Naive B cell (primary cell): ENCODE data around the gene CDC25B. TPM values are rescaled to one million over a fixed set of nuclear protein-coding genes. Genes with fewer than 3 reads are reported as not detected.

Experiments
- ATAC-seq, 2 donors: fragments of 150-1000 bp; cut with Tn5 transposase; 2 replicates each; pipeline ENCODE4 v1.10.0; 2021; ENCODE audit warnings: low read depth in 2 of 2, mild to moderate bottlenecking in 2 of 2, moderate library complexity in 2 of 2
- DNase-seq: peaks from one replicate; pipeline ENCODE4 v3.0.0; 2022
- H3K27ac Mint-ChIP-seq, 6 donors: one replicate each; pipeline ENCODE4 v1.8.0; 2020 to 2022; ENCODE audit warnings: mild to moderate bottlenecking in 6 of 6, mixed read lengths in 6 of 6, moderate library complexity in 5 of 6, inconsistent platforms in 2 of 6
- H3K27me3 Mint-ChIP-seq, 3 donors: one replicate each; pipeline ENCODE4 v1.8.0; 2021 to 2022; ENCODE audit warnings: mixed read lengths in 3 of 3, mild to moderate bottlenecking in 1 of 3
- H3K36me3 Mint-ChIP-seq, 2 donors: one replicate each; pipeline ENCODE4 v1.8.0; 2020 to 2022; ENCODE audit warnings: mixed read lengths in 2 of 2, inconsistent platforms in 1 of 2, mild to moderate bottlenecking in 1 of 2
- H3K4me1 Mint-ChIP-seq, 3 donors: one replicate each; pipeline ENCODE4 v1.8.0; 2020 to 2022; ENCODE audit warnings: mixed read lengths in 3 of 3, inconsistent platforms in 1 of 3, mild to moderate bottlenecking in 1 of 3, moderate library complexity in 1 of 3
- H3K4me3 Mint-ChIP-seq, 8 donors: one replicate each; pipeline ENCODE4 v1.8.0; 2020 to 2022; ENCODE audit warnings: mild to moderate bottlenecking in 8 of 8, mixed read lengths in 8 of 8, moderate library complexity in 8 of 8, inconsistent platforms in 2 of 8
- H3K9me3 Mint-ChIP-seq, 7 donors: one replicate each; pipeline ENCODE4 v1.8.0; 2020 to 2022; ENCODE audit warnings: mixed read lengths in 7 of 7, mild to moderate bottlenecking in 5 of 7, inconsistent platforms in 2 of 7, moderate library complexity in 1 of 7
- polyA plus RNA-seq, 6 donors: library from polyadenylated mRNA; unstranded; fragments of 300-500 nt; fragmentation: Illumina TruSeq; gene quantifications; one replicate each; pipeline ENCODE4 v1.2.3, GENCODE V29; 2021; ENCODE audit warnings: low read depth in 6 of 6

Gene CDC25B
- polyA plus RNA-seq, 6 donors from 2014 or later: 13.0 to 22.1 (median 19.5) TPM

DNA sequence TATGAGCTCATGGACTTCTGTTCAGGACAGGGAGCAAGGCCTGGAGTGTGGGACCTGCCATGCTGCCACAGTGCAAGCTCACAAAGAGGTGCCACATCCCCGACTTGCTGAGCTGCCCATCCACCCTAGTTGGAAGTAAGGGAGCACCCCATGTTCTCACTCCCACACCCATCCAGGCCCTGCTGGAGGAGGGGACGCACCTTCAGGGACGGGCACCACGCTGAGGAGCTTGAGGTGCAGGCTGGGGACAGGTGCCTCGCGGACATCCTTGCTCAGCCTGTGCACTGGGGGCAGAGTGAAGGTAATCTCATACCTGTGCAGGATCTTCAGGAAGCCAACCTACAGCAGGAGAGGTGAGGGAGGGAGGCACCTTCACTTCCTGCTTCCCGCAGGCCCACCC is 40.8 kb upstream of the CDC25B start:
- peak overlapping the region in 1 of 6 donors; percentile 75 for H3K27ac Mint-ChIP-seq
- H3K4me1 Mint-ChIP-seq: peaks cover 5 to 15% (median 12%) of the 10 kb centered on the region in 3 donors
- no peak overlapping the region for H3K4me3 Mint-ChIP-seq
- no peaks in the 10 kb centered on the region for H3K9me3 Mint-ChIP-seq
- H3K36me3 Mint-ChIP-seq: peaks cover 0 to 7% of the 10 kb centered on the region in 2 donors
- ATAC-seq (no peak), DNase-seq (no peak)
- H3K27me3 Mint-ChIP-seq: no peaks in the 10 kb centered on the region

- DNase-seq (no peak), ATAC-seq (no peak)
- H3K4me3 Mint-ChIP-seq: no peak overlapping the region
- H3K4me1 Mint-ChIP-seq: peaks cover 11 to 19% (median 15%) of the 10 kb centered on the region in 3 donors
- no peaks in the 10 kb centered on the region for H3K27me3 Mint-ChIP-seq
- H3K36me3 Mint-ChIP-seq: peaks cover 0 to 7% of the 10 kb centered on the region in 2 donors
- H3K9me3 Mint-ChIP-seq: no peaks in the 10 kb centered on the region
- H3K27ac Mint-ChIP-seq: peak overlapping the region in 1 of 6 donors; percentile 75
Measured at GRCh38 chr20:3755814-3756480, 40.2 kb upstream of the CDC25B start.

DNA sequence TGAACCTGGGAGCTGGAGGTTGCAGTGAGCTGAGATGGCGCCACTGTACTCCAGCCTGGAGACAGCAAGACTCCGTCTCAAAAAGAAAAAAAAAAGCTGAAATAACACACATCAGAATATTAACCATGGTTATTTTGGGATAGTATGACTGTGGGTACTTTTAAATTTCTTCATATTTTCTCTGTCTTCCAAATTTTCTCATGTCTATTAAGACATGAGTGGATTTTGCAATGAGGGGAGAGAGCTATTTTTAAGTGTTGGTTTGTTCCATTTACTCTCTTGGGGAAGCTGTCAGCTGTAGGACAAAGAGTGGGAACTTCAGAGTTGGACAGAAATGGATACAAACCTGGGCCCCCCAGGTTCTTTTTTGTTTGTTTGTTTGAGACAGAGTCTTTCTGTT is 38.8 kb upstream of the CDC25B start:
- H3K9me3 Mint-ChIP-seq: no peaks in the 10 kb centered on the region
- no peaks in the 10 kb centered on the region for H3K27me3 Mint-ChIP-seq
- H3K36me3 Mint-ChIP-seq: peaks cover 0 to 7% of the 10 kb centered on the region in 2 donors
- H3K27ac Mint-ChIP-seq: no peak overlapping the region
- H3K4me1 Mint-ChIP-seq: peaks cover 8 to 22% (median 13%) of the 10 kb centered on the region in 3 donors
- H3K4me3 Mint-ChIP-seq: no peak overlapping the region
- ATAC-seq (no peak), DNase-seq (no peak)

DNA sequence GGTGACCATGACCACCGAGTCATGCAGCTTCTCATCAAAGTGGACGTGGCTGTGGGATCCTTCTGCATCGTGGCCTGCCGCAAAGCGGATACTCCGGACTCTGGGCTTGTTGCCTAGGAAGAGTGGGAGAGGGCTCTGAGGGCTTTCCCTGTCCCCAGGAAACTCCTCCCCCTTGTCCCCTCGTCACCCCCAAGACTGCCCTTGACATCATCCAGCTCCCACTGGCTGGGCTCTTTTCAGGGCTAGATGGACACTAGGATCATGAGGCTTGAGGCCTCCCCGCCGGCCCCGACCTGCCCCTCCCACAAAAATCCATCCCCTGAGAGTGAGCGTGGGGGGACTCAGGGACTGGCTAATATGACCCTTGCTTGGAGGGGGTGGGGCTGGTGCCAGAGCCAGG is 37.5 kb upstream of the CDC25B start:
- Mint-ChIP-seq H3K4me3 (no peak overlapping the region), H3K27me3 (no peaks in the 10 kb centered on the region), H3K36me3 (peaks cover 0 to 7% of the 10 kb centered on the region in 2 donors), H3K27ac (no peak overlapping the region), H3K4me1 (peaks cover 7 to 12% (median 9%) of the 10 kb centered on the region in 3 donors), H3K9me3 (no peaks in the 10 kb centered on the region)
- no peak for ATAC-seq
- no peak for DNase-seq

- no peaks in the 10 kb centered on the region for H3K9me3 Mint-ChIP-seq
- no peak for DNase-seq
- peaks cover 0 to 7% of the 10 kb centered on the region in 2 donors for H3K36me3 Mint-ChIP-seq
- peaks cover 10 to 16% (median 10%) of the 10 kb centered on the region in 3 donors for H3K4me1 Mint-ChIP-seq
- no peak for ATAC-seq
- peak overlapping the region in 1 of 6 donors; percentile 24 for H3K27ac Mint-ChIP-seq
- H3K27me3 Mint-ChIP-seq: no peaks in the 10 kb centered on the region
- no peak overlapping the region for H3K4me3 Mint-ChIP-seq
Measured at GRCh38 chr20:3759316-3759823, 36.7 kb upstream of the CDC25B start.

DNA sequence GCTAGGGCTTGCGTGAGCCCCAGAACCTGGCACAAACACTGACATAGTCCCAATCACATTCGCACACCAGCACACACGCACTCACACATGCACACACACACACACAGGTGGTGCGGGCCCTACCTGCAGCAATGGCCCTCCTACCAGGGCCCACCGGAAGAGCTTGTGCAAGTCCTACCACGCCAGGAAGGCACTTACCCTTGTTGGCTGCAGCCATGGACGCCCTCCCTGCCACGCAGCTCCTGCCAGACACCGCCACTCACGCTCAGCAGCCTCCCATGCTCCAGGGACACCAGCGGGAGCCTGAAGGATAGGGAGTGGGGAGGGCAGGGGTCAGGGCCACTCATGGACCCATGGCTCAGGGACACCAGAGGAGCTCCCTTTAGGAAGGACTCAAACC is 36.2 kb upstream of the CDC25B start:
- H3K4me1 Mint-ChIP-seq: peaks cover 15 to 18% (median 16%) of the 10 kb centered on the region in 3 donors
- no peak overlapping the region for H3K4me3 Mint-ChIP-seq
- no peak for ATAC-seq
- no peak for DNase-seq
- peaks cover 0 to 7% of the 10 kb centered on the region in 2 donors for H3K36me3 Mint-ChIP-seq
- H3K27me3 Mint-ChIP-seq: no peaks in the 10 kb centered on the region
- H3K27ac Mint-ChIP-seq: peak overlapping the region in 1 of 6 donors; percentile 24
- H3K9me3 Mint-ChIP-seq: no peaks in the 10 kb centered on the region

- peak; percentile 52 to 57 for ATAC-seq
- peak overlapping the region in 1 of 8 donors; percentile 15 for H3K4me3 Mint-ChIP-seq
- no peaks in the 10 kb centered on the region for H3K9me3 Mint-ChIP-seq
- no peak for DNase-seq
- H3K4me1 Mint-ChIP-seq: peaks cover 16 to 26% (median 24%) of the 10 kb centered on the region in 3 donors
- peak overlapping the region in 3 of 6 donors; percentile 59 to 74 (median 65) for H3K27ac Mint-ChIP-seq
- H3K36me3 Mint-ChIP-seq: peaks cover 0 to 7% of the 10 kb centered on the region in 2 donors
- H3K27me3 Mint-ChIP-seq: no peaks in the 10 kb centered on the region
Measured at GRCh38 chr20:3760655-3761348, 35.3 kb upstream of the CDC25B start.

DNA sequence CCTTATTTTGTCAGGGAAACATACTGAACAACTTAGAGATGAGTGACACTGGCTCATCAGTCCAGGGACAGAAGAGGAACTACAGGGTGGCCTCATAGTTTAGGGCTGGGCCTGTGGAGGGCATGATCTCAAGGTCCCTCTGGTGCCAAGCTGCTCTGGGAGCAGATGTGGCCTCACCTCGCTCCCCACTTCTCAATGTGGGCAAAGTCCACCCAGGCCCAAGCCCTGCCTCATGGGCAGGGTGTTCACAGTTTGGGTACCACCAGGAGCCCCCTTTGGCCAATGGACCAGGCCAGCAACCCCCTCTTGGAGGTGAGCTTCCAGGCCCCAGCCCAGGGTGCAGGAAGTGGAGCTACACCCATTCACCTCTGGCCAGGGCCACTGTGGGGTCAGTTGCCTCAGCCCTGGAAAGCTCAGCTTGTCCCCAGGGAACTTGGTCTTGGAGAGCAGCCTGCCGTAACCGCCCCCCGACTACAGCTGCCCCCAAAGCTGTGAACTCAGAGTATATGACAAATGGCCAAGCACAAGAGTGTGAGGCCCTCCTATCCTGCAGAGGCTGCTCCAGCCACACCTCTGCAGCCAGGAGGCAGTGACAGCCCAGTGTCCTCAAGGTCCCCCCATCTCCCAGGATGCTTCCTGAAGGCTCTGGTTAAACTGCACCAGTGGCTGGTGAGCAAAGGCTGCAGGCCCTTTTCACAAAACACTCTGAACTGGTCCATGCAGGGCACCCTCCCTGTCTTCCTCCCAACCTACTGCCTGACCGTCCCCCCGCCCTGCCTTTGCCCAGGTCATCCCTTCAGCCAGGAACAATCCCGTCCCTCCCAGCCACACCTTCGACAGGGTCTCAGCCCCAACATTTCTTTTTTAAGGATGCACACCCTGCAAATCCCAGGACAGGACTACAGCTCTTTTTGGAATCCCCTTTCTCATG is 32.2 kb upstream of the CDC25B start:
- peak overlapping the region in 1 of 8 donors; percentile 30 for H3K4me3 Mint-ChIP-seq
- H3K27me3 Mint-ChIP-seq: no peaks in the 10 kb centered on the region
- peak overlapping the region in 1 of 6 donors; percentile 47 for H3K27ac Mint-ChIP-seq
- ATAC-seq (no peak), DNase-seq (no peak)
- no peaks in the 10 kb centered on the region for H3K9me3 Mint-ChIP-seq
- H3K36me3 Mint-ChIP-seq: no peaks in the 10 kb centered on the region
- H3K4me1 Mint-ChIP-seq: peaks cover 27 to 46% (median 46%) of the 10 kb centered on the region in 3 donors

GRCh38 chr20:3764659-3765058 is 31.5 kb upstream of the CDC25B start:
- no peaks in the 10 kb centered on the region for H3K36me3 Mint-ChIP-seq
- ATAC-seq (no peak), DNase-seq (no peak)
- H3K4me1 Mint-ChIP-seq: peaks cover 30 to 48% (median 48%) of the 10 kb centered on the region in 3 donors
- H3K4me3 Mint-ChIP-seq: peak overlapping the region in 2 of 8 donors; percentile 33 to 37
- H3K27ac Mint-ChIP-seq: no peak overlapping the region
- H3K27me3 Mint-ChIP-seq: no peaks in the 10 kb centered on the region
- no peaks in the 10 kb centered on the region for H3K9me3 Mint-ChIP-seq

GRCh38 chr20:3765171-3765882 is 30.8 kb upstream of the CDC25B start:
- no peak overlapping the region for H3K27ac Mint-ChIP-seq
- peaks cover 28 to 48% (median 46%) of the 10 kb centered on the region in 3 donors for H3K4me1 Mint-ChIP-seq
- no peaks in the 10 kb centered on the region for H3K9me3 Mint-ChIP-seq
- H3K4me3 Mint-ChIP-seq: peak overlapping the region in 5 of 8 donors; percentile 15 to 89 (median 34)
- H3K27me3 Mint-ChIP-seq: no peaks in the 10 kb centered on the region
- DNase-seq: no peak
- no peaks in the 10 kb centered on the region for H3K36me3 Mint-ChIP-seq
- no peak for ATAC-seq

GRCh38 chr20:3766422-3767109 is 29.5 kb upstream of the CDC25B start:
- ATAC-seq: no peak
- no peaks in the 10 kb centered on the region for H3K9me3 Mint-ChIP-seq
- no peaks in the 10 kb centered on the region for H3K36me3 Mint-ChIP-seq
- peaks cover 21 to 41% (median 37%) of the 10 kb centered on the region in 3 donors for H3K4me1 Mint-ChIP-seq
- peak overlapping the region; percentile 87 to 96 (median 91) for H3K4me3 Mint-ChIP-seq
- H3K27me3 Mint-ChIP-seq: no peaks in the 10 kb centered on the region
- H3K27ac Mint-ChIP-seq: peak overlapping the region in 3 of 6 donors; percentile 13 to 44 (median 33)
- DNase-seq: no peak

DNA sequence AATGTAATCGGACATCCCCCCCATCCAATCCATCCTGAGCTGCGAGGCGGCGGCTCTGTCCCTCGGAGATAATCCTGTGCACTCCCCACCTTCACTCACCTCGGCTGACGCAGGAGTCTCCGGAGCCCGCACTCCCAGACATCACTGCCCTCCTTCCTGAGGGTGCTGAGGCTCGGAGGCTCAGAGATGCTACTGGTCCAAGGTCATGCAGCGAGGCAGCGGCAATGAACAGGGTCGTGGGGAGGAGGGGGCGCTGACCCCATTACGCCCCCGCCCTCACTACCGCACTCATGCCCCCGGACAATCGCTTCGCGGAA is 29.0 kb upstream of the CDC25B start:
- Mint-ChIP-seq H3K4me3 (peak overlapping the region; percentile 87 to 96 (median 91)), H3K4me1 (peaks cover 21 to 41% (median 37%) of the 10 kb centered on the region in 3 donors), H3K27me3 (no peaks in the 10 kb centered on the region), H3K36me3 (no peaks in the 10 kb centered on the region), H3K27ac (peak overlapping the region in 3 of 6 donors; percentile 13 to 44 (median 33)), H3K9me3 (no peaks in the 10 kb centered on the region)
- no peak for ATAC-seq
- DNase-seq: no peak
